OCI-LY1 (cell line): ENCODE results near the gene AKR1C8.

Experiments
- EZH2 ChIP-seq: fragments of 200-600 bp; sonication (generic), shearing (Covaris generic); IDR thresholded peaks from 2 replicates; pipeline ENCODE4 v1.8.0; 2017; ENCODE audit warnings: borderline replicate concordance, mixed run types, mild to moderate bottlenecking, antibody characterized with exemption, low read length, moderate library complexity, mixed read lengths
- TF ChIP-seq, protein P1 (sequence below): fragments of 200-600 bp; sonication (generic), shearing (Covaris generic); IDR thresholded peaks from 2 replicates; pipeline ENCODE4 v1.5.1; 2017; ENCODE audit warnings: mild to moderate bottlenecking, antibody characterized with exemption, low read length, moderate library complexity, mixed read lengths

- TF ChIP-seq EZH2, result no peak
- TF ChIP-seq, protein P1, sequence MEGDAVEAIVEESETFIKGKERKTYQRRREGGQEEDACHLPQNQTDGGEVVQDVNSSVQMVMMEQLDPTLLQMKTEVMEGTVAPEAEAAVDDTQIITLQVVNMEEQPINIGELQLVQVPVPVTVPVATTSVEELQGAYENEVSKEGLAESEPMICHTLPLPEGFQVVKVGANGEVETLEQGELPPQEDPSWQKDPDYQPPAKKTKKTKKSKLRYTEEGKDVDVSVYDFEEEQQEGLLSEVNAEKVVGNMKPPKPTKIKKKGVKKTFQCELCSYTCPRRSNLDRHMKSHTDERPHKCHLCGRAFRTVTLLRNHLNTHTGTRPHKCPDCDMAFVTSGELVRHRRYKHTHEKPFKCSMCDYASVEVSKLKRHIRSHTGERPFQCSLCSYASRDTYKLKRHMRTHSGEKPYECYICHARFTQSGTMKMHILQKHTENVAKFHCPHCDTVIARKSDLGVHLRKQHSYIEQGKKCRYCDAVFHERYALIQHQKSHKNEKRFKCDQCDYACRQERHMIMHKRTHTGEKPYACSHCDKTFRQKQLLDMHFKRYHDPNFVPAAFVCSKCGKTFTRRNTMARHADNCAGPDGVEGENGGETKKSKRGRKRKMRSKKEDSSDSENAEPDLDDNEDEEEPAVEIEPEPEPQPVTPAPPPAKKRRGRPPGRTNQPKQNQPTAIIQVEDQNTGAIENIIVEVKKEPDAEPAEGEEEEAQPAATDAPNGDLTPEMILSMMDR, result no peak
These were observed 21.5 kb downstream of the AKR1C8 start for GRCh38 chr10:5163487-5163886.
